ENCODE measurements around the gene PRKCB.

DNA sequence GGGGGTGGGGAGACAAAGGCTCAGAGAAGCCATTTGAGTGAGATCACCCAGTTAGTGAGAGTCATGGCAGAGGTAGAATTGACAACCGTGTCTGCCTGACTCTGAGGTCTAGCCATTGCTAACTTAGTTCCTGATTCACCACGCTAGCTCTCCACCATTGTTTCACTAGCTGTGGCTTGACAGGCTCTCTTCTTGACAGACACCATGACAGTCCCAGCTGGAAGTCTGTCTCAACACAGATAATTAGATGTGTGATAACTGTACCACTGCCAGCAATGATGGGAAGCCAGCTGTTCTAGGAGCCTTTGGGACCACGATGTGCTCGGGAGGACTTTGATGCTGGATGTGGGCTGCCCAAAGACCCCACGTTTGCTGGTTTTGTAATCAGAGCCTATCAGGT is 249.9 kb downstream of the PRKCB start:
- TF ChIP-seq, protein P1, sequence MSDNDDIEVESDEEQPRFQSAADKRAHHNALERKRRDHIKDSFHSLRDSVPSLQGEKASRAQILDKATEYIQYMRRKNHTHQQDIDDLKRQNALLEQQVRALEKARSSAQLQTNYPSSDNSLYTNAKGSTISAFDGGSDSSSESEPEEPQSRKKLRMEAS (IDR thresholded peaks at IDR 0.05) = no peak
- no peak for TF ChIP-seq YY1 (IDR thresholded peaks at IDR 0.05)
- TF ChIP-seq HNF4G (IDR thresholded peaks at IDR 0.05) = no peak
- TF ChIP-seq, protein P2, sequence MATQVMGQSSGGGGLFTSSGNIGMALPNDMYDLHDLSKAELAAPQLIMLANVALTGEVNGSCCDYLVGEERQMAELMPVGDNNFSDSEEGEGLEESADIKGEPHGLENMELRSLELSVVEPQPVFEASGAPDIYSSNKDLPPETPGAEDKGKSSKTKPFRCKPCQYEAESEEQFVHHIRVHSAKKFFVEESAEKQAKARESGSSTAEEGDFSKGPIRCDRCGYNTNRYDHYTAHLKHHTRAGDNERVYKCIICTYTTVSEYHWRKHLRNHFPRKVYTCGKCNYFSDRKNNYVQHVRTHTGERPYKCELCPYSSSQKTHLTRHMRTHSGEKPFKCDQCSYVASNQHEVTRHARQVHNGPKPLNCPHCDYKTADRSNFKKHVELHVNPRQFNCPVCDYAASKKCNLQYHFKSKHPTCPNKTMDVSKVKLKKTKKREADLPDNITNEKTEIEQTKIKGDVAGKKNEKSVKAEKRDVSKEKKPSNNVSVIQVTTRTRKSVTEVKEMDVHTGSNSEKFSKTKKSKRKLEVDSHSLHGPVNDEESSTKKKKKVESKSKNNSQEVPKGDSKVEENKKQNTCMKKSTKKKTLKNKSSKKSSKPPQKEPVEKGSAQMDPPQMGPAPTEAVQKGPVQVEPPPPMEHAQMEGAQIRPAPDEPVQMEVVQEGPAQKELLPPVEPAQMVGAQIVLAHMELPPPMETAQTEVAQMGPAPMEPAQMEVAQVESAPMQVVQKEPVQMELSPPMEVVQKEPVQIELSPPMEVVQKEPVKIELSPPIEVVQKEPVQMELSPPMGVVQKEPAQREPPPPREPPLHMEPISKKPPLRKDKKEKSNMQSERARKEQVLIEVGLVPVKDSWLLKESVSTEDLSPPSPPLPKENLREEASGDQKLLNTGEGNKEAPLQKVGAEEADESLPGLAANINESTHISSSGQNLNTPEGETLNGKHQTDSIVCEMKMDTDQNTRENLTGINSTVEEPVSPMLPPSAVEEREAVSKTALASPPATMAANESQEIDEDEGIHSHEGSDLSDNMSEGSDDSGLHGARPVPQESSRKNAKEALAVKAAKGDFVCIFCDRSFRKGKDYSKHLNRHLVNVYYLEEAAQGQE (IDR thresholded peaks at IDR 0.05) = no peak
- TF ChIP-seq, protein P3, sequence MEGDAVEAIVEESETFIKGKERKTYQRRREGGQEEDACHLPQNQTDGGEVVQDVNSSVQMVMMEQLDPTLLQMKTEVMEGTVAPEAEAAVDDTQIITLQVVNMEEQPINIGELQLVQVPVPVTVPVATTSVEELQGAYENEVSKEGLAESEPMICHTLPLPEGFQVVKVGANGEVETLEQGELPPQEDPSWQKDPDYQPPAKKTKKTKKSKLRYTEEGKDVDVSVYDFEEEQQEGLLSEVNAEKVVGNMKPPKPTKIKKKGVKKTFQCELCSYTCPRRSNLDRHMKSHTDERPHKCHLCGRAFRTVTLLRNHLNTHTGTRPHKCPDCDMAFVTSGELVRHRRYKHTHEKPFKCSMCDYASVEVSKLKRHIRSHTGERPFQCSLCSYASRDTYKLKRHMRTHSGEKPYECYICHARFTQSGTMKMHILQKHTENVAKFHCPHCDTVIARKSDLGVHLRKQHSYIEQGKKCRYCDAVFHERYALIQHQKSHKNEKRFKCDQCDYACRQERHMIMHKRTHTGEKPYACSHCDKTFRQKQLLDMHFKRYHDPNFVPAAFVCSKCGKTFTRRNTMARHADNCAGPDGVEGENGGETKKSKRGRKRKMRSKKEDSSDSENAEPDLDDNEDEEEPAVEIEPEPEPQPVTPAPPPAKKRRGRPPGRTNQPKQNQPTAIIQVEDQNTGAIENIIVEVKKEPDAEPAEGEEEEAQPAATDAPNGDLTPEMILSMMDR (IDR thresholded peaks at IDR 0.05; ENCODE audit: low read depth, low read length, missing input control) = no peak
